Right lung (tissue), 5 donors: ENCODE results near the gene GASK1A. TPM values are rescaled to one million over a fixed set of nuclear protein-coding genes. Genes with fewer than 3 reads are reported as not detected.
A peak's percentile ranks its signal among the peaks of the same experiment; 100 is the strongest.
"Not testable (repeated sequence)": the region's sequence is repeated elsewhere in the genome, so short reads cannot be mapped to it uniquely, and the experiment has no call there.

Experiments used
- DNase-seq, 2 donors: peaks; one replicate each; pipeline ENCODE4 v3.0.0-alpha.2; 2013
- polyA plus RNA-seq, 5 donors: library from polyadenylated mRNA; unstranded; fragments of 120-200 nt; gene quantifications; one replicate each; pipeline versions ENCODE4 v1.2.1 to v1.2.3, GENCODE V29; 2013; ENCODE audit warnings: inconsistent platforms in 1 of 5, low replicate concordance in 1 of 5; ENCODE audit not compliant: insufficient read length in 5 of 5, insufficient read depth in 1 of 5

The GASK1A gene
- polyA plus RNA-seq, 5 donors = 2.9 to 5.2 (median 4.3) TPM

- DNase-seq = no peak
These were observed 52.4 kb downstream of the GASK1A start for GRCh38 chr3:43031485-43031884.

GRCh38 chr3:43031889-43032545 lies 52.9 kb downstream of the GASK1A start:
- peak; percentile 30 to 32 for DNase-seq

- no peak for DNase-seq
These were observed 53.8 kb downstream of the GASK1A start for GRCh38 chr3:43032646-43033628.

GRCh38 chr3:43034200-43034599 lies 55.1 kb downstream of the GASK1A start:
- no peak for DNase-seq

DNA sequence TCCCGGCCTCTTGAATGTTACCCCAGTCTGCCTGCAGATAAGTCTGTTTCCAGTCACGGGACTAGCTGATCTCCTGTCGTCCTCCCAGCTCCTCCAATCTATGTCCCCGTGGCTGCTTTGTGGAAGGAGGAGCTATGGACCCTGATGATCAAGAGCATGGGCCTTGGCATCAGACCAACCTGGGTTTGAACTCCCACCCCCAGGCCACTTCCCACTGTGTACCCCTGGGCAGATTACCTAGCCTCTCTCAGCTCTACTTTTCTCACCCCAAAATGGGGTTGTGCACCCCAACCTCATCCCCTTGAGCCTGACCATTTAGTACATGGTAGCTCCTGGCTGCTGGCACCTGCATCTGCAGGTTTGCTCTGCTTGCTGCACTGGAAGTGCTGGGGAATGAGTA lies 55.8 kb downstream of the GASK1A start:
- no peak for DNase-seq

- no peak for DNase-seq
These were observed 56.8 kb downstream of the GASK1A start for GRCh38 chr3:43035801-43036365.

DNA sequence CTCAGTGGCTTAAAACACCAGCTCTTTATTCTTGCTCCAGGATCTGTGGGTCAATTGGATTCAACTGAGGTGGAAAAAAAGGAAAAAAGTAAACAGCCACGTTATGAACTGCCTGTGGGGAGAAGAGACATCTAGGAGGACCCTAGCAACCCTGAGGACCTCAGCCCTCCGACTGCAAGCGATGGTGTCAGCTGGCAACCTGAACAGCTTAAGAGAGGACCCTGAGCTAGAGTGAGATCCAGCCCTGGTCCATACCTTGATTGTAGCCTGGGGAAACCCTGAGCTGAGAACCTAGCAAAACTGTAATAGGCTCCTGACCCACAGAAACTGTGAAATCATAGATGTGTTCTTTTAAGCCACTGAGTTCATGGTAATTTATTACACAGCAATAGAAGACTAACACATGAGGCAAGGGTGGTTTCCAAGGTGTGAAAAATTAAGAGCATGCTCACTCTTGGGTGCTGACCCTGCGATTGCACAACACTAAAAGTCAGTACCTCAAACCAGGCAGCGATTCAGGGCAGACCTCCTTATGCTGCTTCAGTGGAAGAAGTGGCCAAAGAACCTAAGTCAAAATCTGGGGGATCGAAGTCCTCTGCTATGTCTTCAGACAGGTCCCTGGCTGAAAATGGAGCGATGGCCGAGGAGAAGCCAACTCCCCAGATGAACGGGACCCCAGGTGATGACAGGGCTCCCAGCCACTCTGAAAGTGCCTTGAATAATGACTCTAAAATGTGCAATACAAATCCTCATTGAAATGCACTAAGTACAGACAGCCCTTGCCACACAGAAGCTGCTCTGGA lies 57.7 kb downstream of the GASK1A start:
- DNase-seq = no peak

- DNase-seq = no peak
These were observed 58.9 kb downstream of the GASK1A start for GRCh38 chr3:43038010-43038409.

GRCh38 chr3:43041517-43041916 lies 62.4 kb downstream of the GASK1A start:
- DNase-seq = no peak

DNA sequence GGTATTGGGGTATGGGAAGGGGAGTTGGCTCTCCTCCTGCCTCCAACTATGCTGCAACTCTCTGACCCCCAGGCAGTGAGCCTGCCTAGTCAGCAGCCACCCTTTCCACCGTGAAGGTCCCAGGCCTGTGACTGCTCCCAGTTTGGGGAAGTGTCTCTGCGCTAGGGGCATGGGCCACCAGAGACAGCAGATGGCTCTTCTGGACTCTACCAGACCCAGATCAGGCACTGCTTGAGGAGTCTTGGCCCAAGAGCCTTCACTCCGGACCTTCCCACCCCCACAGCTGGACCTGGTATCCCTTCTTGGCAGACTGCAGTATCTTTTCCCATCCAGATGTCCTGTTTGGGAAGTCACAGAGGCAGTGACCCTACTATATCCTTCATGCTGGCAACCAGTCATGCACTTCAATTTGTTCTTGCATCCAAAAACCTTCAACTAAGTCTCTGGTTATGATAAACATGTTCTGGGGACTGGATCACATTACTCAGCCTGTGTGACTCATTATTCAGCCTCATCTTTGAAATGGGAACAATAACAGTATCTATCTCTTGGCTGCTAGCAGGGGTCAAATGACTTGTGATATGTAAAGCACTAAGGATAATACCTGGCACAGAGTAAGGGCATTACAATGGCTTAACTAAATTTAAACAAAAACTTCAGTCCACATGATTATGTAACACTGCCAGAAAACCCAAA lies 64.1 kb downstream of the GASK1A start:
- DNase-seq = no peak

DNA sequence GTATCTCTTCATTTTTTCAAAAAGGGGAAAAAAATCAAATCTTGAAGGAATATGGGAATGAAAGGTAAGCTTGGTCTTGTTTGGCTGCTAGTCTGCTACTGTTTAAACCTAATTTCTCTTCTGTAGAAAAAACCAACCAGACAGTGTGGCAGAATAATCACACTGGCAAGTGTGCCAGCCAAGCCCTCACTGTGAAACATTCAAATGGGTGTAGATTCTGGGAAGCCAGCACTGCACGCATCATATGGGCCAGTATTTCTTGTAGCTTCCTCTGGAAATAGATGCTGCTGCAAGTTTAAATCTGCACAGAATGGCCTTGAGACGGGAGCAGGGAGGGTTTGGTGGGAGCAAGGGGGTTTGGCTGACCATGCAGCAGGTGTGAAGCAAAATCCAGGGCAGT lies 64.7 kb downstream of the GASK1A start:
- DNase-seq = no peak

DNA sequence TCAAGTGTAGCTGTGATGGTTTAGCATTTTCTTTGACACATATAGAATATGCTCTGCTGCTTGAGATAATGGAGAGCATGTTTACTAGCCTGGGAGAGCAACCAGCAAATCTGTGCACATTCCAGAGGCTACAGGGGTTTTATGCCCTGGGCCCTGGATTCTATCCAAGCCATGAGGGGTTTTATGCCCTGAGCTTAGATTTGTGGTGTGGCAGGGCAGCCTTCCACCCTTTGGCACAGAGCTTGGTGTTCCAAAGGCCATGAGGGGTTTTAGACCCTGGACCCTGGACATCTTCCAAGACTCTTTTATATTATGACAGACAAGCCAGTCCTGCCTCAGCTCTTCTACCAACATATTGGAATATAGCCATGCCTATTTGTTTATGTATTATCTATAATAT lies 66.0 kb downstream of the GASK1A start:
- DNase-seq = not testable (repeated sequence)

DNA sequence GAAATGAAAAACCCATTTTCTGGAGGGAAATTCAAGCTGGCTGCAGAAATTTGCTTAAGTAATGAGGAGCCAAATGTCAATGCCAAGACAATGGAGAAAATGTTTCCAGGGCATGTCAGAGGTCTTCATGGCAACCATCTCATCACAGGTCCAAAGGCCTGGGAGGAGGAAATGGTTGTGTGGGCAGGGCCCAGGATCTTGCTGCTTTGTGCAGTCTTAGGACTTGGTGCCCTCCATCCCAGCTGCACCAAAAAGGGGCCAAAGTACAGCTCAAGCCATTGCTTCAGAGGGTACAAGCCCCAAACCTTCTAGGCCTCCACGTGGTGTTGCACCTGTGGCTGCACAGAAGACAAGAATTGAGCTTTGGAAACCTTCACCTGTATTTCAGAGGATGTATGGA lies 67.5 kb downstream of the GASK1A start:
- DNase-seq = no peak

GRCh38 chr3:43048470-43048869 lies 69.4 kb downstream of the GASK1A start:
- DNase-seq = no peak

DNA sequence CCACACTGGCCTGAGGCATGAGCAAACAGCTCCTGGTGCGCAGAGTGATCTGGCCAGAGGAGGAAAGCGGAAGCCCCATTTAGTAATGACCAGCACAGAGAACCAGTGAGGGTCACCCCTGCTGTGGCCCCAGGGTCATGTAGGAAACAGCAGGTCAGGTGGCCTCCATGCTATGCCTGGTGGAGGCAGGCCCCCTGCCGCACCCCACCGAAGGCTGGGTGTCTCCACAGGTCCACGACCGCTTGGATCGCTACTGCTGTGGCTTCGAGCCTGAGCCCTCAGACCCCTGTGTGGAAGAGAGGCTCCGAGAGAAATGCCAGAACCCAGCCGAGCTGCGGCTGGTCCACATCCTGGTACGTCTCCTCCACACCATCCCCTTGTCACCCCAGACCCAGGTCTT lies 74.2 kb downstream of the GASK1A start:
- DNase-seq = no peak

DNA sequence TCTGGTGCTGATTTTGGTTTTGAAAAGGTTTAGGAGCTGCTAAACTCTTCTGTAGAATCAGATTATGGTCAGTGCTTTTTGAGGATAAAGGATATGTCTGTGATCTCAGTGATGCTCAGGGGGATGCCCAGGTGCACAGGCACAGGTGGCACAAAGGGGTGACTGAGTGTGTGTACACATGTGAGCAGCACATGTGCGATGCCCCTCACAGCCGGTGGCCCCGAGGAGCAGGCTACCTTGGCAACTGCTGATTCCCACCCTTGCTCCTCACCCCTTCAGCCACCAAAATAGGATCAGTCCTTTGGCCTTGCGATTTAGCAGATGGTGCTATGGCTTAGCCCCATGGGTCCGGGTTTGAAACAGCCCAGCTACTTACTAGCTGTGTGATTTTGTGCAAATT lies 75.6 kb downstream of the GASK1A start:
- no peak for DNase-seq

GRCh38 chr3:43055393-43055792 lies 76.3 kb downstream of the GASK1A start:
- DNase-seq = no peak

GRCh38 chr3:43055806-43056770 lies 77.0 kb downstream of the GASK1A start:
- DNase-seq = no peak

GRCh38 chr3:43059456-43059855 lies 80.3 kb downstream of the GASK1A start:
- DNase-seq = no peak
